GM21723 (cell line): ENCODE results near the gene ANKRD6.

Experiments used
- ATAC-seq: cut with Tn5 transposase; IDR thresholded peaks from one replicate; pipeline ENCODE4 v1.9.1; 2021; ENCODE audit warnings: mild to moderate bottlenecking, moderate library complexity; ENCODE audit not compliant: unreplicated experiment

The ANKRD6 gene

GRCh38 chr6:89506716-89507617 lies 74.0 kb downstream of the ANKRD6 start:
- ATAC-seq, result no peak

- ATAC-seq, result no peak
These were observed 76.0 kb downstream of the ANKRD6 start for GRCh38 chr6:89508755-89509563.

GRCh38 chr6:89509777-89510281 lies 76.9 kb downstream of the ANKRD6 start:
- no peak for ATAC-seq

- ATAC-seq, result no peak
These were observed 77.4 kb downstream of the ANKRD6 start for GRCh38 chr6:89510393-89510792.

GRCh38 chr6:89518352-89519055 lies 85.6 kb downstream of the ANKRD6 start:
- no peak for ATAC-seq

GRCh38 chr6:89520736-89521135 lies 87.8 kb downstream of the ANKRD6 start:
- ATAC-seq, result no peak

- no peak for ATAC-seq
These were observed 89.8 kb downstream of the ANKRD6 start for GRCh38 chr6:89522778-89523177.

- ATAC-seq, result no peak
These were observed 93.0 kb downstream of the ANKRD6 start for GRCh38 chr6:89525786-89526562.

GRCh38 chr6:89526563-89526869 lies 93.6 kb downstream of the ANKRD6 start:
- no peak for ATAC-seq

GRCh38 chr6:89527634-89528033 lies 94.7 kb downstream of the ANKRD6 start:
- no peak for ATAC-seq

- no peak for ATAC-seq
These were observed 95.9 kb downstream of the ANKRD6 start for GRCh38 chr6:89528866-89529265.

GRCh38 chr6:89530982-89531381 lies 98.0 kb downstream of the ANKRD6 start:
- no peak for ATAC-seq

GRCh38 chr6:89536231-89536630 lies 103.3 kb downstream of the ANKRD6 start:
- no peak for ATAC-seq

GRCh38 chr6:89539779-89540178 lies 106.8 kb downstream of the ANKRD6 start:
- no peak for ATAC-seq

- ATAC-seq, result no peak
These were observed 109.3 kb downstream of the ANKRD6 start for GRCh38 chr6:89542081-89542857.

GRCh38 chr6:89542866-89543265 lies 109.9 kb downstream of the ANKRD6 start:
- ATAC-seq, result no peak

GRCh38 chr6:89547281-89547680 lies 114.3 kb downstream of the ANKRD6 start:
- ATAC-seq, result no peak

- no peak for ATAC-seq
These were observed 120.5 kb downstream of the ANKRD6 start for GRCh38 chr6:89553431-89553830.

- ATAC-seq, result no peak
These were observed 121.2 kb downstream of the ANKRD6 start for GRCh38 chr6:89554106-89554505.

GRCh38 chr6:89555031-89555430 lies 122.1 kb downstream of the ANKRD6 start:
- ATAC-seq, result no peak
